ENCODE measurements around the gene SIGLEC6.

DNA sequence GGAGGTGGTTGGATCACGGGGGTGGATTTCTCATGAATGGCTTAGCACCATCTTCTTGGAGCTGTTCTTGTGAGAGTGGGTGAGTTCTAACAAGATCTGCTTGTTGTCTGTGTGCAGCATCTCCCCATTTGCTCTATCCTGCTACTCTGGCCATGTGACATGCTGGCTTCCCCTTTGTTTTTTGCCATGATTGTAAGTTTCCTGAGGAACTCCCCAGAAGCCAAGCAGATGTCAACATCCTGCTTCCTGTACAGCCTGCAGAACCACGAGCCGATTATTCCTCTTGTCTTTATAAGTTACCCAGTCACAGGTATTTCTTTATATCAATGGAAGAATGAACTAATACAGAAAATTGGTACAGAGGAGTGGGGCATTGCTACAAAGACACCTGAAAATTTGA lies 27.6 kb downstream of the SIGLEC6 start:
- TF ChIP-seq POLR2AphosphoS5 (IDR thresholded peaks at IDR 0.05; ENCODE audit: low read depth, low read length) = no peak
- TF ChIP-seq, protein P1, sequence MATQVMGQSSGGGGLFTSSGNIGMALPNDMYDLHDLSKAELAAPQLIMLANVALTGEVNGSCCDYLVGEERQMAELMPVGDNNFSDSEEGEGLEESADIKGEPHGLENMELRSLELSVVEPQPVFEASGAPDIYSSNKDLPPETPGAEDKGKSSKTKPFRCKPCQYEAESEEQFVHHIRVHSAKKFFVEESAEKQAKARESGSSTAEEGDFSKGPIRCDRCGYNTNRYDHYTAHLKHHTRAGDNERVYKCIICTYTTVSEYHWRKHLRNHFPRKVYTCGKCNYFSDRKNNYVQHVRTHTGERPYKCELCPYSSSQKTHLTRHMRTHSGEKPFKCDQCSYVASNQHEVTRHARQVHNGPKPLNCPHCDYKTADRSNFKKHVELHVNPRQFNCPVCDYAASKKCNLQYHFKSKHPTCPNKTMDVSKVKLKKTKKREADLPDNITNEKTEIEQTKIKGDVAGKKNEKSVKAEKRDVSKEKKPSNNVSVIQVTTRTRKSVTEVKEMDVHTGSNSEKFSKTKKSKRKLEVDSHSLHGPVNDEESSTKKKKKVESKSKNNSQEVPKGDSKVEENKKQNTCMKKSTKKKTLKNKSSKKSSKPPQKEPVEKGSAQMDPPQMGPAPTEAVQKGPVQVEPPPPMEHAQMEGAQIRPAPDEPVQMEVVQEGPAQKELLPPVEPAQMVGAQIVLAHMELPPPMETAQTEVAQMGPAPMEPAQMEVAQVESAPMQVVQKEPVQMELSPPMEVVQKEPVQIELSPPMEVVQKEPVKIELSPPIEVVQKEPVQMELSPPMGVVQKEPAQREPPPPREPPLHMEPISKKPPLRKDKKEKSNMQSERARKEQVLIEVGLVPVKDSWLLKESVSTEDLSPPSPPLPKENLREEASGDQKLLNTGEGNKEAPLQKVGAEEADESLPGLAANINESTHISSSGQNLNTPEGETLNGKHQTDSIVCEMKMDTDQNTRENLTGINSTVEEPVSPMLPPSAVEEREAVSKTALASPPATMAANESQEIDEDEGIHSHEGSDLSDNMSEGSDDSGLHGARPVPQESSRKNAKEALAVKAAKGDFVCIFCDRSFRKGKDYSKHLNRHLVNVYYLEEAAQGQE (IDR thresholded peaks at IDR 0.05; ENCODE audit: insufficient read depth in 1 of 2, low read depth in 2 of 2, low read length in 2 of 2) = no peak
- no peak for TF ChIP-seq SIN3A (IDR thresholded peaks at IDR 0.05; ENCODE audit: borderline replicate concordance, insufficient read depth, low read length)
- no peak for TF ChIP-seq TAF1 (IDR thresholded peaks at IDR 0.05; ENCODE audit: borderline replicate concordance, insufficient read depth, low read length)
